Epithelial cell of proximal tubule (primary cell): ENCODE measurements around the gene NTM. TPM values are rescaled to one million over a fixed set of nuclear protein-coding genes. Genes with fewer than 3 reads are reported as not detected.

Experiments
- DNase-seq: peaks from one replicate; pipeline ENCODE4 v3.0.0-alpha.2; 2011; ENCODE audit warnings: low read depth
- H3K4me3 ChIP-seq: 2 replicates; pipeline ENCODE4 v1.5.1; 2011; ENCODE audit warnings: low read depth, mild to moderate bottlenecking, low read length
- total RNA-seq: library from RNA; depleted of rRNA; stranded (reverse); fragments of >200 nt; gene quantifications from 2 replicates; pipeline ENCODE4 v1.2.3, GENCODE V29; 2015
- TF ChIP-seq, protein P1 (sequence below): conservative IDR thresholded peaks from 2 replicates; pipeline ENCODE4 v1.5.1; 2012; ENCODE audit warnings: low read depth, mild to moderate bottlenecking, low read length

Gene NTM
- total RNA-seq, 1 donor from 2014 or later = 5.3 TPM

- no peak for DNase-seq
- TF ChIP-seq, protein P1, sequence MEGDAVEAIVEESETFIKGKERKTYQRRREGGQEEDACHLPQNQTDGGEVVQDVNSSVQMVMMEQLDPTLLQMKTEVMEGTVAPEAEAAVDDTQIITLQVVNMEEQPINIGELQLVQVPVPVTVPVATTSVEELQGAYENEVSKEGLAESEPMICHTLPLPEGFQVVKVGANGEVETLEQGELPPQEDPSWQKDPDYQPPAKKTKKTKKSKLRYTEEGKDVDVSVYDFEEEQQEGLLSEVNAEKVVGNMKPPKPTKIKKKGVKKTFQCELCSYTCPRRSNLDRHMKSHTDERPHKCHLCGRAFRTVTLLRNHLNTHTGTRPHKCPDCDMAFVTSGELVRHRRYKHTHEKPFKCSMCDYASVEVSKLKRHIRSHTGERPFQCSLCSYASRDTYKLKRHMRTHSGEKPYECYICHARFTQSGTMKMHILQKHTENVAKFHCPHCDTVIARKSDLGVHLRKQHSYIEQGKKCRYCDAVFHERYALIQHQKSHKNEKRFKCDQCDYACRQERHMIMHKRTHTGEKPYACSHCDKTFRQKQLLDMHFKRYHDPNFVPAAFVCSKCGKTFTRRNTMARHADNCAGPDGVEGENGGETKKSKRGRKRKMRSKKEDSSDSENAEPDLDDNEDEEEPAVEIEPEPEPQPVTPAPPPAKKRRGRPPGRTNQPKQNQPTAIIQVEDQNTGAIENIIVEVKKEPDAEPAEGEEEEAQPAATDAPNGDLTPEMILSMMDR = no peak
- no peak overlapping the region for H3K4me3 ChIP-seq
Observed at GRCh38 chr11:132111838-132112237, 741.4 kb downstream of the NTM start.

- H3K4me3 ChIP-seq = no peak overlapping the region
- DNase-seq = no peak
- TF ChIP-seq, protein P1 = no peak
Observed at GRCh38 chr11:132112846-132113245, 742.4 kb downstream of the NTM start.

DNA sequence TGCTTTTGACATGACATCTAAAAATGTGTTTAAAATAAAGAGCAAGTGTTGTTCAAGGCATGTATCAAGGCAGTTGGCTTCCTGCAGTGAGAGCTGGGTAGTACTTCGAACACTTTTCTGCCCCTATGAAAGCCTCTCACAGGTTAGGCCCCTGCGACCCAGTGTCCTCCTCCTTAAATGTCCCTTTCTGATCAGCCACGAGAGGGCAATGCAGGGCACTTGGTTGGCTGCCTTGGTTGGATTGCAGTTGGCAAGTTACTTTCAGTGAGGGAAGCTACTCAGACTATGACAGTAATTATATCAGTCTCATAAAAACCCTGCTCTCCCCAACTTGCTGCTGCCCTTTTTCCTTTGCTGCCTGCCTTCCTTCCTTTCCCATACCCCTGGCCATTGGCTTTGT lies 743.8 kb downstream of the NTM start:
- TF ChIP-seq, protein P1 = peak; percentile 78
- H3K4me3 ChIP-seq = no peak overlapping the region
- no peak for DNase-seq

- TF ChIP-seq, protein P1 = no peak
- H3K4me3 ChIP-seq = no peak overlapping the region
- DNase-seq = no peak
Observed at GRCh38 chr11:132114743-132115142, 744.3 kb downstream of the NTM start.

DNA sequence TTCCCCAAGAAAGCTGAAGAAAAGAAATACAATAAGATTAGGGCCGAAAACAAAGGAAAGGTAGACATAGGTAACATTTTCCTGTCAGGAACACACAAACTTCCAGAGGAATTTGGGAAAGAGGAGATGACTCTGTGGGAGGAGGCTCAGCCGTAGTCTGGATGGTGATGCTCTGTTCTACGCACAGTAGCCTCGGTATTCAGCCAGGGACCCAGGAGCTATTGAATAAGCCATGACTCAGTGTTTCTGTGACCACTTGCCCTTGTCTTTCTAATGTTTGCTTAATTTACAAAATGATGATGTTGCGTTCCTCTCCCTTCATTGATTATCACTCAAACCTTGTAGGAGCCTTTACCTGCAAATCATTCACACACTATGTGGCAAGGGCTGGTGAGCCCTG lies 745.0 kb downstream of the NTM start:
- TF ChIP-seq, protein P1 = no peak
- no peak overlapping the region for H3K4me3 ChIP-seq
- DNase-seq = no peak

GRCh38 chr11:132116516-132116915 lies 746.1 kb downstream of the NTM start:
- H3K4me3 ChIP-seq = no peak overlapping the region
- DNase-seq = no peak
- TF ChIP-seq, protein P1 = no peak

DNA sequence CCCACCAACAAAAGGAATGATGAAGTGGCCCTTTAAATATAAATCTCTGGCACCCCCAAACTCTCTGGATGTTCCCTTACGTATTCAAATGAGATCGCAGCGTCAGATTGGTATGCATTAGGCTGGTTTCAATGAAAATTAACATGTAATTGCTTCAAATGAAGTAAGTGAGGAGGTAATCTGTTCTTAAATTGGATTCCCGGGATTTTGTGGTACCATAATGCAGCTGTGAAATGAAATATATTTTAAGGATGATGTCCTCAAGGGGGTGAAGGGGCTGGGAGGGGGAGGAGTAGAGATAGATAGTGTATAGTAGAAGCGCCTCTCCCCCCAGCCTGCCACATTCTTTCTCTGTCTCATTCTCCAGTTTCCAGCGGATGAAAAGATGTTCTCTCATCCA lies 748.2 kb downstream of the NTM start:
- no peak for DNase-seq
- TF ChIP-seq, protein P1 = no peak
- H3K4me3 ChIP-seq = no peak overlapping the region
